AG04449 (cell line): ENCODE data around the gene ZSCAN5A.

Experiments used
- CTCF ChIA-PET: fragments of 350-600 bp; formaldehyde crosslinking; extraction: SDS; loops from one replicate; lab custom pipeline; 2021; ENCODE audit warnings: antibody characterized with exemption; lab: Yijun Ruan, JAX
- POLR2A ChIA-PET: fragments of 400-600, 350-600 bp; formaldehyde crosslinking; extraction: SDS; loops from one replicate; lab custom pipeline; 2020; ENCODE audit warnings: antibody characterized with exemption, inconsistent platforms; lab: Yijun Ruan, JAX
- DNase-seq: peaks from one replicate; pipeline ENCODE4 v3.0.0-alpha.2; 2010; ENCODE audit warnings: low read depth, low spot score
- H3K4me3 ChIP-seq: 2 replicates; pipeline ENCODE4 v1.5.1; 2011; ENCODE audit warnings: low read depth, mild to moderate bottlenecking, control low read depth, low read length
- CTCF ChIP-seq: IDR thresholded peaks from one replicate; pipeline ENCODE4 v1.5.1; 2011; ENCODE audit warnings: mild to moderate bottlenecking, moderate library complexity, low read length, control low read depth, inconsistent platforms; ENCODE audit not compliant: insufficient read depth; ENCODE audit errors: missing control alignments

ZSCAN5A gene

GRCh38 chr19:56174086-56174485, 140.6 kb downstream of the ZSCAN5A start:
- CTCF ChIA-PET = interaction anchor here (11.0 kb wide), 1 partner anchor 96 kb away, joined by 202 read pairs; no protein-coding TSS in a partner anchor
- POLR2A ChIA-PET = no interaction called here
- DNase-seq = no peak
- TF ChIP-seq CTCF = no peak
- no peak overlapping the region for H3K4me3 ChIP-seq
